Epithelial cell of esophagus (primary cell): Measurements from ENCODE around the gene ZBTB16.

ENCODE experiments used
- DNase-seq: peaks from one replicate; pipeline ENCODE4 v3.0.0; 2010; ENCODE audit warnings: low read depth
- H3K4me3 ChIP-seq: 2 replicates; pipeline ENCODE4 v1.5.1; 2011; ENCODE audit warnings: mild to moderate bottlenecking, low read length, control low read depth
- TF ChIP-seq, protein P1 (sequence below): IDR thresholded peaks from 2 replicates; pipeline ENCODE4 v1.5.1; 2011; ENCODE audit warnings: low read depth, mild to moderate bottlenecking, low read length, control low read depth, inconsistent platforms; ENCODE audit not compliant: insufficient read depth; ENCODE audit errors: missing control alignments

Gene ZBTB16

DNA sequence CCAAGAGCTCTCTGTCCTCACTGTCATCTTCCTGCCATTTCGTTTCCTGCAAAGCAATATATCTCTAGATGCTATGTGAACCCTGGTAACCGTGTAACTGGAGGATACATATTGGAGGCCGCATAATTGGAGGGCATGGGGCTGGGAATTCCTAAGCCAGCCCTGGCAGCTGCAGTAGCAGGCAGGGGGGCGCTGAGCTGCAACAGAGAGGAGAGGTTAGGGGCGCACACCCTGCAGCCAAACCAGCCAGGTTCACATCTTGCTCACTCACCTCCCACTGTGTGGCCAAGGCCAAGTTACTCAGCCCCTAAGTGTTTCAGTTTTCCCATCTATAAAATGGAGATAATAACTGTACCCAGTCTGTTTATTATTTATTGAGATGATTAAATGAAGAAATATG is 39.9 kb upstream of the ZBTB16 start:
- no peak overlapping the region for H3K4me3 ChIP-seq
- DNase-seq, result no peak
- TF ChIP-seq, protein P1, sequence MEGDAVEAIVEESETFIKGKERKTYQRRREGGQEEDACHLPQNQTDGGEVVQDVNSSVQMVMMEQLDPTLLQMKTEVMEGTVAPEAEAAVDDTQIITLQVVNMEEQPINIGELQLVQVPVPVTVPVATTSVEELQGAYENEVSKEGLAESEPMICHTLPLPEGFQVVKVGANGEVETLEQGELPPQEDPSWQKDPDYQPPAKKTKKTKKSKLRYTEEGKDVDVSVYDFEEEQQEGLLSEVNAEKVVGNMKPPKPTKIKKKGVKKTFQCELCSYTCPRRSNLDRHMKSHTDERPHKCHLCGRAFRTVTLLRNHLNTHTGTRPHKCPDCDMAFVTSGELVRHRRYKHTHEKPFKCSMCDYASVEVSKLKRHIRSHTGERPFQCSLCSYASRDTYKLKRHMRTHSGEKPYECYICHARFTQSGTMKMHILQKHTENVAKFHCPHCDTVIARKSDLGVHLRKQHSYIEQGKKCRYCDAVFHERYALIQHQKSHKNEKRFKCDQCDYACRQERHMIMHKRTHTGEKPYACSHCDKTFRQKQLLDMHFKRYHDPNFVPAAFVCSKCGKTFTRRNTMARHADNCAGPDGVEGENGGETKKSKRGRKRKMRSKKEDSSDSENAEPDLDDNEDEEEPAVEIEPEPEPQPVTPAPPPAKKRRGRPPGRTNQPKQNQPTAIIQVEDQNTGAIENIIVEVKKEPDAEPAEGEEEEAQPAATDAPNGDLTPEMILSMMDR, result no peak

DNA sequence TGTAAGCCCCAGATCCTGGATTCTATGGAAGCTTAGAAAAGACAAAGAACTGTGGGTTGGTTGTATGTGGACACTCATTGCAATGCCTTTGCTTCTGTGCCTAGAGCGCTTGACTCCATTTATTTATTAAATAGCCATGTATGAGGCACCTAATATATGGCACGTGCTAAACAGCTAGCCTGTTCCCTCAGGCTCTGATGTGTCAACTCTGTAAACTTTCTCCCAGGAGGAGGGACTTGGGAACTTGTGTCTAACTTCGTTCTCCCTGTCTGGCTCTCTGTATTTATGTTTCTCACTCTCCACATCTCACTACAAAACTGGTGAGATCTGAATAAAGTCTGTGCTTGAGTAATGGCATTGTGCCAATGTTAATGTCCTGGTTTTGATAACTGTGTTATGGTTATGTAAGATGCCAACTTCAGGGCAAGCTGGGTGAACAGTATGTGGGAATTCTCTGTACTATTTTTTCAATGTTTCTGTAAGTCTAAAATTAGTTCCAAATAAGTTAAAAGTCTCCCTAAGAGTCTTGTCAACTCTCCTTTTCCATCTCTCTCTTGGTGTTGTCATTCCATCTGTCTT is 34.1 kb upstream of the ZBTB16 start:
- no peak overlapping the region for H3K4me3 ChIP-seq
- peak; percentile 8 for DNase-seq

DNA sequence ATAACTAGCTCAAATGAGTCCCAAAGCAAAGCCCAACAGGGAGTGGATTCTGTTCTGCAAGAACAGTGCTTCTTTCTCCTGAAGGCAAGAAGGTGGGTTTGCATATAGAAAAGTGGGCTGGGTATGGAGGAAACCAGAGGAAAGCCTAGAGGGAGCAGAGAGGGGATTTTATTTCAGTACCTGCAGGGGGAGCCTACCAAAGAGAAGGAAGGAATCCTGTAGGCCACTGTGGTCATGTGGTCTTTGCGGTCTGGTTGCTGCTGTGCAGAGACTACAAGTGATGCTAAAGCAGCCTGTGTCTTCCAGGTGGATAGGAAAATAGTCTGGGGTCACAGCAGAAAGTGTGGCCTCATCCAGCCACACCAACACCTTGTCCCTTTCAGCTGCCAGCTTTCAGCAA is 33.2 kb upstream of the ZBTB16 start:
- no peak for DNase-seq
- H3K4me3 ChIP-seq, result no peak overlapping the region
- TF ChIP-seq, protein P1, result peak; percentile 16

More for the DNA sequence above, 34.1 kb upstream of the ZBTB16 start:
- TF ChIP-seq, protein P1, result no peak

DNA sequence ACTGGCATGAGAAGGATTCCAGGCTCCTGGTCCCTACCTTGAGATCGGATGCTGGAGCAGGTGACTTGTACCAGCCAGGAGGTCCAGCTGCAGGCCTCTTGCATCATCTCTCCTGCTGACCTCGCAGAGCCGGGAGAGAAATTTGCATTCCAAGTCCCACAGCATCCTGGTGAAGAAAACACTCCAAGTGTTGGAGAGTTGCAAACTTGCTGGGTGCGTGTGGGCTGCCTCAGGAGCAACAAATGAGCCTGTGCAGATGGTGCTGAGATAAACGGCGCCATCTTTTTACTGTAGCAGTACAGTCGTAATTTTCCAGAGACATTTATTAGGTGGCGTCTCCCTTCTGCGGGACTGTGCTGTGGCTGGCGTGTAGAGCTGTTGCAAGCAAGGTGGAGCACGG is 32.1 kb upstream of the ZBTB16 start:
- H3K4me3 ChIP-seq, result no peak overlapping the region
- TF ChIP-seq, protein P1, result no peak
- DNase-seq, result no peak

DNA sequence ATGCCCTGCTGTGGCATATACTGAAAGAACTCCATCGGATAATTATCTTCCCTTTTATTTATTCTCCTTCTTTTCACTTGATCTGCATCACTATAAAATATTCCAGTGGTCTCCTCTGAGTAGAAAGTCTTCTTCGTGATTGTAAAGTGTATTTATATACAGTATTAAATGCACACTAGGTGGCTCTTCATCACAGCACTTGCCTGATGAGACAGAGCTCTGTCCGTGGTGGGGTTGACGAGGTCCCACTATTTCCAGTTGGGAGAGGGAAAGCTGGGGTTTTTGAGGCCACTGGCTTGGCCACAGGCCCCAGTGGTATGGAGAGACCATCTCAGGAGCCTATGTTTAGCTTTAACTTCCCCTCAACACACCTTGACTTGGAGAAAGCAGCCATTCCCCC is 31.6 kb upstream of the ZBTB16 start:
- no peak for DNase-seq
- H3K4me3 ChIP-seq, result no peak overlapping the region
- TF ChIP-seq, protein P1, result peak; percentile 6

DNA sequence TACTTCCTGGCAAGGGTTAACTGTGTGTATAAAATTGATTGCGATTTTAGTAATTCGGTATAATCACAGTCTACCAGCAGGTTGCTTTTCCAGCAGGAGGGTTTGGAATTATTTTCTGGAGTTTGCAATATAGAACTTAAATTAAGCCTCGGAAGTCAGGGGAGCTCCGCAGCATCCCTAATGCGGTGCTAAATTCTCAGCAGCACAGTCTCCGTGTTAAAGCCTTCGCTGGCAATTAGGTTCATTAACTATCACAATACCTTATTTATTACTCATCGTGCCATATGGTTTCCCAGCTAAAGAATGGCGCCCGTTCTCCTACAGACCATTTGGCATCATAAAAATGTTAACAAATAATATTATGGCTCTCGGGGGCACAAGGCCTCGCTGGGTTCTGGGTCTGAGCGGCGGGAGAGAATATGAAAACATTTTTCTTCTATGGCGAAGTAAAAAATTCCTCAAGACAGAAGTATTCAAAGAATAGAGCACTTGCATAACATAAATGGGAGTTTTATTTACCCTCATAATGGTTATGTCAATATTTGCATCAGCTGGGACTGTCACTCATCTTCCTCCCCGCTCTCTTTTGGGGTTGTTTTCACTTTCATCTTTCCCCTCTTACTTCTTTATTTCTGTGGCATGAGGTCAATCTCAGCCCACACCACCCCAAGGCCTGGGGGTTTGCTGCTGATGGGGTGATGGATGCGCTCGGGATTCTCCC is 28.1 kb upstream of the ZBTB16 start:
- DNase-seq, result no peak
- TF ChIP-seq, protein P1, result no peak
- no peak overlapping the region for H3K4me3 ChIP-seq

DNA sequence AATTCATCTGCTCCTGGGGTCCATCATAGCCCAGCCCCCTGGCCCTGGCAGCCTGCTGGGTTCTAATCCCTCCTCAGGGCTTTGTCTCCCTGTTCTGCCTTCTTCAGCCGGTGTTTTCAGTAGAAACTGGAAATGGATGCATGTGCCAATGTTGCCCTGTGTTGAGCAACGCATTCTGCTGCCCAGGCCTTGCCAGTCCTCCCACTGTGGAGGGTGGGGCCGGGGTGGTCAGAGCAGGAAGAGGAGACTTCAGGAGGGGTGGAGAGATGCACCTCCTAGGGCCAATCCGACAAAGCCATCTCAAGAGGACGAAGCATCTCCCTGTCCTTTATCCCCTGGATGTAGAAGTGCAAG is 27.6 kb upstream of the ZBTB16 start:
- DNase-seq, result no peak
- TF ChIP-seq, protein P1, result no peak
- H3K4me3 ChIP-seq, result no peak overlapping the region
